Endothelial cell of umbilical vein (primary cell): Measurements from ENCODE around the gene SEMA5A. TPM values are rescaled to one million over a fixed set of nuclear protein-coding genes. Genes with fewer than 3 reads are reported as not detected.

Experiments
- BruUV-seq: library from RNA; stranded (reverse); fragments of 400-500 nt; replicated peaks from 2 replicates; lab custom pipeline; 2021; lab: Mats Ljungman, UMichigan
- CTCF ChIA-PET: fragments of 300-600, 350-600 bp; sonication (Branson Sonifier 250); formaldehyde crosslinking; loops from one replicate; lab custom pipeline; 2021; ENCODE audit warnings: antibody characterized with exemption, inconsistent platforms; lab: Charles Lee
- POLR2A ChIA-PET: fragments of 300-600, 350-600 bp; sonication (Branson Sonifier 250); formaldehyde crosslinking; loops from one replicate; lab custom pipeline; 2021; ENCODE audit warnings: antibody characterized with exemption, inconsistent platforms; lab: Charles Lee
- DNase-seq: peaks from one replicate; pipeline ENCODE4 v3.0.0-alpha.2; 2011; ENCODE audit warnings: low read depth, low spot score
- FAIRE-seq: peaks from 2 replicates; lab custom pipeline; 2011; peaks lifted over from hg19 to GRCh38; lab: Jason Lieb, UNC
- H2AFZ ChIP-seq: 2 replicates; pipeline ENCODE4 v1.6.0; 2012; ENCODE audit warnings: low read depth, low read length, control low read depth, inconsistent platforms
- H3K27ac ChIP-seq: 2 replicates; pipeline ENCODE4 v1.5.1; 2011; ENCODE audit warnings: low read depth, mild to moderate bottlenecking, control low read depth, low read length, moderate library complexity; ENCODE audit not compliant: insufficient read depth
- H3K27me3 ChIP-seq, 2 experiments: 2 replicates each; pipeline versions ENCODE4 v1.6.0 to v1.6.1; 2011; ENCODE audit warnings: low read length in 2 of 2, mixed read lengths in 1 of 2; ENCODE audit not compliant: control insufficient read depth in 2 of 2, insufficient read depth in 2 of 2
- H3K36me3 ChIP-seq, 2 experiments: 2 replicates in 1 of 2; 3 replicates in 1 of 2; pipeline ENCODE4 v1.5.1; 2011; ENCODE audit warnings: low read length in 2 of 2, mild to moderate bottlenecking in 1 of 2, moderate library complexity in 1 of 2; ENCODE audit not compliant: control insufficient read depth in 2 of 2, insufficient read depth in 2 of 2; ENCODE audit errors: extremely low read depth in 1 of 2
- H3K4me1 ChIP-seq: 3 replicates; pipeline ENCODE4 v1.5.1; 2011; ENCODE audit warnings: mild to moderate bottlenecking, low read length; ENCODE audit not compliant: control insufficient read depth, insufficient read depth; ENCODE audit errors: extremely low read depth
- H3K4me2 ChIP-seq: 2 replicates; pipeline ENCODE4 v1.6.1; 2011; ENCODE audit warnings: low read length, control low read depth, mixed read lengths; ENCODE audit not compliant: insufficient read depth
- H3K4me3 ChIP-seq, 3 experiments: fragments of 200-600 bp in 1 of 3; sonication (generic), shearing (Covaris generic) in 1 of 3; replicated peaks in 1 of 3; 2 replicates each; pipeline ENCODE4 v1.5.1; 2011 to 2016; ENCODE audit warnings: control low read depth in 3 of 3, low read length in 3 of 3, mild to moderate bottlenecking in 2 of 3, inconsistent platforms in 1 of 3, low read depth in 1 of 3, moderate library complexity in 1 of 3; ENCODE audit not compliant: insufficient read depth in 1 of 3
- H3K79me2 ChIP-seq: 2 replicates; pipeline ENCODE4 v1.6.0; 2012; ENCODE audit warnings: low read length, inconsistent platforms; ENCODE audit not compliant: control insufficient read depth, insufficient read depth
- H3K9ac ChIP-seq: replicated peaks from 2 replicates; pipeline ENCODE3; 2011; ENCODE audit warnings: low read length, control low read depth; ENCODE audit not compliant: insufficient read depth; ENCODE audit errors: extremely low read depth
- H3K9me1 ChIP-seq: replicated peaks from 3 replicates; pipeline ENCODE4 v1.6.0; 2011; ENCODE audit warnings: mild to moderate bottlenecking, low read length; ENCODE audit not compliant: control insufficient read depth, insufficient read depth; ENCODE audit errors: extremely low read depth
- H3K9me3 ChIP-seq: replicated peaks from 2 replicates; pipeline ENCODE4 v1.5.1; 2012; ENCODE audit warnings: low read length, inconsistent platforms; ENCODE audit not compliant: control insufficient read depth, insufficient read depth
- H4K20me1 ChIP-seq: replicated peaks from 2 replicates; pipeline ENCODE3; 2011; ENCODE audit warnings: mild to moderate bottlenecking, low read length; ENCODE audit not compliant: control insufficient read depth, insufficient read depth; ENCODE audit errors: extremely low read depth
- CTCF ChIP-seq, 2 donors: IDR thresholded peaks; 1 replicate in 1 of 2; 2 replicates in 1 of 2; pipeline ENCODE4 v1.5.1; 2011; ENCODE audit warnings: low read length in 2 of 2, mild to moderate bottlenecking in 2 of 2, moderate library complexity in 2 of 2, control low read depth in 1 of 2, inconsistent platforms in 1 of 2, low read depth in 1 of 2; ENCODE audit not compliant: insufficient read depth in 1 of 2; ENCODE audit errors: extremely low read depth in 1 of 2
- EZH2 ChIP-seq: IDR thresholded peaks from 2 replicates; pipeline ENCODE4 v1.6.1; 2012; ENCODE audit warnings: borderline replicate concordance, low read depth, mild to moderate bottlenecking, moderate library complexity, low read length, inconsistent platforms; ENCODE audit not compliant: severe bottlenecking
- FOS ChIP-seq: IDR thresholded peaks from 2 replicates; pipeline ENCODE4 v1.6.1; 2011; ENCODE audit warnings: mild to moderate bottlenecking, low read length, moderate library complexity, borderline replicate concordance; ENCODE audit not compliant: insufficient read depth
- GATA2 ChIP-seq: IDR thresholded peaks from 2 replicates; pipeline ENCODE4 v1.7.0; 2011; ENCODE audit warnings: low read depth, mild to moderate bottlenecking, moderate library complexity, mixed read lengths, low read length; ENCODE audit not compliant: insufficient read length, insufficient read depth
- JUN ChIP-seq: IDR thresholded peaks from 2 replicates; pipeline ENCODE4 v1.6.1; 2011; ENCODE audit warnings: borderline replicate concordance, low read depth; ENCODE audit not compliant: insufficient read length, insufficient read depth
- MAX ChIP-seq: IDR thresholded peaks from 2 replicates; pipeline ENCODE4 v1.6.1; 2011; ENCODE audit not compliant: insufficient read depth, insufficient read length
- MYC ChIP-seq: IDR thresholded peaks from one replicate; pipeline ENCODE4 v1.6.1; 2011; ENCODE audit warnings: mild to moderate bottlenecking, low read depth, low read length
- POLR2A ChIP-seq: IDR thresholded peaks from 2 replicates; pipeline ENCODE4 v1.6.1; 2012; ENCODE audit warnings: low read depth, mild to moderate bottlenecking, control low read depth, low read length
- POLR2AphosphoS5 ChIP-seq: IDR thresholded peaks from 2 replicates; pipeline ENCODE4 v1.6.1; 2012; ENCODE audit warnings: low read depth, mild to moderate bottlenecking, control low read depth, low read length, moderate library complexity; ENCODE audit not compliant: insufficient read depth
- dilution Hi-C: fragments of 300-500 bp; cut with MboI; formaldehyde crosslinking; loops from one replicate; pipeline ENCODE4 v1.15.0; 2019; ENCODE audit warnings: low sequenced_read_pairs; ENCODE audit not compliant: extremely low pct_ligation_motif_present
- intact Hi-C: fragments of 100-400 bp; cut with micrococcal nuclease; formaldehyde crosslinking; loops from one replicate; pipeline ENCODE4 v1.10.0; 2022
- polyA plus RNA-seq, 4 experiments: library from polyadenylated mRNA; depleted of rRNA in 3 of 4; stranded (reverse) in 3 of 4; unstranded in 1 of 4; fragments of >200 nt; gene quantifications; 2 replicates each; pipeline versions ENCODE4 v1.2.1 to v1.2.3, GENCODE V29; 2011 to 2012; ENCODE audit warnings: missing spikeins in 1 of 4
- total RNA-seq: library from RNA; stranded (reverse); gene quantifications from 2 replicates; pipeline ENCODE4 v1.2.3, GENCODE V29; 2021

Gene SEMA5A
- total and polyA plus RNA-seq, 2 donors (not counting 3 experiments of a cell fraction or from before 2014, with no cell fraction given), result 0.04 to 0.06 TPM

GRCh38 chr5:9536717-9537116 is 9.2 kb downstream of the SEMA5A start:
- Histone ChIP-seq H3K79me2 (no peaks in the 10 kb centered on the region), H3K27me3 (no peaks in the 10 kb centered on the region), H3K9me3 (no peaks in the 10 kb centered on the region), H3K4me3 (no peak overlapping the region), H2AFZ (no peak overlapping the region), H3K36me3 (no peaks in the 10 kb centered on the region), H3K27ac (no peak overlapping the region), H3K4me1 (no peaks in the 10 kb centered on the region), H3K9me1 (no peaks in the 10 kb centered on the region), H3K4me2 (no peak overlapping the region), H3K9ac (no peak overlapping the region), H4K20me1 (no peaks in the 10 kb centered on the region)
- CTCF ChIA-PET, result no interaction called here
- BruUV-seq, result no TSS peak
- dilution Hi-C loops, result no loop called here
- intact Hi-C loops, result no loop called here
- FAIRE-seq, result no peak
- TF ChIP-seq MAX (no peak), GATA2 (no peak), FOS (no peak), EZH2 (no peak), POLR2AphosphoS5 (no peak), JUN (no peak), POLR2A (no peak), CTCF (IDR thresholded peaks at IDR 0.05; ENCODE audit: extremely low read depth in 1 of 2, insufficient read depth in 1 of 2, low read depth in 1 of 2, low read length in 2 of 2) (no peak), MYC (no peak)
- POLR2A ChIA-PET, result no interaction called here
- DNase-seq, result no peak
